OCI-LY1 (cell line): ENCODE results near the gene TPD52L1.

ENCODE experiments used
- H2AFZ ChIP-seq: fragments of 200-600 bp; sonication (generic), shearing (Covaris generic); 2 replicates; pipeline ENCODE4 v1.6.0; 2014; ENCODE audit warnings: antibody characterized with exemption, mild to moderate bottlenecking, low read length
- H3F3A ChIP-seq: fragments of 200-600 bp; sonication (generic), shearing (Covaris generic); 2 replicates; pipeline ENCODE4 v1.6.0; 2014; ENCODE audit warnings: mild to moderate bottlenecking, antibody characterized with exemption, low read length, moderate library complexity; ENCODE audit not compliant: insufficient read depth
- H3K27ac ChIP-seq: fragments of 200-600 bp; sonication (generic); 2 replicates; pipeline ENCODE4 v1.5.1; 2014; ENCODE audit warnings: low read length, mixed run types, mild to moderate bottlenecking, low read depth; ENCODE audit not compliant: poor library complexity, severe bottlenecking
- H3K27me3 ChIP-seq: fragments of 200-600 bp; sonication (generic); 2 replicates; pipeline ENCODE4 v1.6.0; 2014; ENCODE audit warnings: antibody characterized with exemption, mild to moderate bottlenecking, low read length, moderate library complexity; ENCODE audit not compliant: insufficient read depth
- H3K36me3 ChIP-seq: fragments of 200-600 bp; sonication (generic); 2 replicates; pipeline ENCODE4 v1.6.1; 2014; ENCODE audit warnings: mild to moderate bottlenecking, antibody characterized with exemption, low read length, moderate library complexity, mixed read lengths; ENCODE audit not compliant: insufficient read depth
- H3K4me1 ChIP-seq: fragments of 200-600 bp; sonication (generic); 2 replicates; pipeline ENCODE4 v1.5.1; 2014; ENCODE audit warnings: mild to moderate bottlenecking, low read length, moderate library complexity; ENCODE audit not compliant: insufficient read depth, severe bottlenecking
- H3K4me2 ChIP-seq: fragments of 200-600 bp; sonication (generic), shearing (Covaris generic); 2 replicates; pipeline ENCODE4 v1.6.1; 2014; ENCODE audit warnings: low read length
- H3K4me3 ChIP-seq: fragments of 200-600 bp; sonication (generic); 2 replicates; pipeline ENCODE4 v1.5.1; 2014; ENCODE audit warnings: low read length, low read depth, mild to moderate bottlenecking, mixed read lengths; ENCODE audit not compliant: poor library complexity, severe bottlenecking
- H3K79me2 ChIP-seq: fragments of 200-600 bp; shearing (Covaris generic); 2 replicates; pipeline ENCODE4 v1.6.1; 2016; ENCODE audit warnings: mixed run types, low read length, mixed read lengths; ENCODE audit not compliant: insufficient read depth
- H3K9ac ChIP-seq: fragments of 200-600 bp; sonication (generic), shearing (Covaris generic); 2 replicates; pipeline ENCODE4 v1.6.1; 2014; ENCODE audit warnings: mild to moderate bottlenecking, low read length, mixed read lengths
- H3K9me2 ChIP-seq: fragments of 200-600 bp; sonication (generic), shearing (Covaris generic); 2 replicates; pipeline ENCODE4 v1.6.1; 2014; ENCODE audit warnings: low read depth, mild to moderate bottlenecking, low read length, mixed read lengths
- H3K9me3 ChIP-seq: fragments of 200-600 bp; shearing (Covaris generic); 2 replicates; pipeline ENCODE4 v1.6.1; 2014; ENCODE audit warnings: low read length, mixed read lengths
- H4K20me1 ChIP-seq: fragments of 200-600 bp; sonication (generic), shearing (Covaris generic); 2 replicates; pipeline ENCODE4 v1.6.0; 2016; ENCODE audit warnings: mild to moderate bottlenecking, low read length; ENCODE audit not compliant: insufficient read depth
- EZH2 ChIP-seq: fragments of 200-600 bp; sonication (generic), shearing (Covaris generic); IDR thresholded peaks from 2 replicates; pipeline ENCODE4 v1.8.0; 2017; ENCODE audit warnings: borderline replicate concordance, mixed run types, mild to moderate bottlenecking, antibody characterized with exemption, low read length, moderate library complexity, mixed read lengths
- TF ChIP-seq, protein P1 (sequence below): fragments of 200-600 bp; sonication (generic), shearing (Covaris generic); IDR thresholded peaks from 2 replicates; pipeline ENCODE4 v1.5.1; 2017; ENCODE audit warnings: mild to moderate bottlenecking, antibody characterized with exemption, low read length, moderate library complexity, mixed read lengths

The TPD52L1 gene

DNA sequence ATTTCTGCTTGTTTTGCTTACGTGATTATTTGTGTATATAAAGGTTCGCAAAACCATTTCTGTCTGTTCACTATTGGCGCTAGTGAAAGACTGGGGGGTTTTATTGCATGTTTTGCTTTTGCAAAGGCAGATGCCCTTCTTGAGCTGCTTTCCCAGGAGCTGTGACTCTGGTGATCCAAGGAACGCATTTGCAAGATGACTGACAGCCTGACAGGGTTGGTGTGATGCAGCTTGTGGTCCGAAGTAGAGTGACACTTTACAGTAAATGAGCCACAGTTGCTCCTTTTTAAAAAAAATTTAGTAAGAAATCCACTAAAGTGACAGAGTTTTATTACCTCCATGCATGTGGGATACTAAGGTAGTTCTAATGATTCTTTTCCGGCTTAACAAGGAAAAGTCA lies 73.7 kb downstream of the TPD52L1 start:
- no peaks in the 10 kb centered on the region for H3K27me3 ChIP-seq
- H4K20me1 ChIP-seq: no peaks in the 10 kb centered on the region
- no peak overlapping the region for H3K4me3 ChIP-seq
- no peaks in the 10 kb centered on the region for H3K79me2 ChIP-seq
- H3K36me3 ChIP-seq: no peaks in the 10 kb centered on the region
- H3K4me2 ChIP-seq: no peak overlapping the region
- H3F3A ChIP-seq: no peaks in the 10 kb centered on the region
- no peak overlapping the region for H2AFZ ChIP-seq
- H3K9me3 ChIP-seq: no peaks in the 10 kb centered on the region
- no peak overlapping the region for H3K27ac ChIP-seq
- H3K4me1 ChIP-seq: no peaks in the 10 kb centered on the region
- no peaks in the 10 kb centered on the region for H3K9me2 ChIP-seq
- TF ChIP-seq, protein P1, sequence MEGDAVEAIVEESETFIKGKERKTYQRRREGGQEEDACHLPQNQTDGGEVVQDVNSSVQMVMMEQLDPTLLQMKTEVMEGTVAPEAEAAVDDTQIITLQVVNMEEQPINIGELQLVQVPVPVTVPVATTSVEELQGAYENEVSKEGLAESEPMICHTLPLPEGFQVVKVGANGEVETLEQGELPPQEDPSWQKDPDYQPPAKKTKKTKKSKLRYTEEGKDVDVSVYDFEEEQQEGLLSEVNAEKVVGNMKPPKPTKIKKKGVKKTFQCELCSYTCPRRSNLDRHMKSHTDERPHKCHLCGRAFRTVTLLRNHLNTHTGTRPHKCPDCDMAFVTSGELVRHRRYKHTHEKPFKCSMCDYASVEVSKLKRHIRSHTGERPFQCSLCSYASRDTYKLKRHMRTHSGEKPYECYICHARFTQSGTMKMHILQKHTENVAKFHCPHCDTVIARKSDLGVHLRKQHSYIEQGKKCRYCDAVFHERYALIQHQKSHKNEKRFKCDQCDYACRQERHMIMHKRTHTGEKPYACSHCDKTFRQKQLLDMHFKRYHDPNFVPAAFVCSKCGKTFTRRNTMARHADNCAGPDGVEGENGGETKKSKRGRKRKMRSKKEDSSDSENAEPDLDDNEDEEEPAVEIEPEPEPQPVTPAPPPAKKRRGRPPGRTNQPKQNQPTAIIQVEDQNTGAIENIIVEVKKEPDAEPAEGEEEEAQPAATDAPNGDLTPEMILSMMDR: no peak
- TF ChIP-seq EZH2: no peak
- H3K9ac ChIP-seq: no peak overlapping the region

GRCh38 chr6:125228981-125229479 lies 75.5 kb downstream of the TPD52L1 start:
- Histone ChIP-seq H3K9me3 (no peaks in the 10 kb centered on the region), H3K79me2 (no peaks in the 10 kb centered on the region), H4K20me1 (no peaks in the 10 kb centered on the region), H2AFZ (no peak overlapping the region), H3K9me2 (no peaks in the 10 kb centered on the region), H3K4me3 (no peak overlapping the region), H3K27me3 (no peaks in the 10 kb centered on the region), H3F3A (no peaks in the 10 kb centered on the region), H3K36me3 (no peaks in the 10 kb centered on the region), H3K9ac (no peak overlapping the region), H3K4me1 (no peaks in the 10 kb centered on the region), H3K4me2 (no peak overlapping the region), H3K27ac (no peak overlapping the region)
- TF ChIP-seq, protein P1: no peak
- TF ChIP-seq EZH2: no peak

GRCh38 chr6:125230674-125231073 lies 77.1 kb downstream of the TPD52L1 start:
- H3K9ac ChIP-seq: no peak overlapping the region
- no peak overlapping the region for H3K4me3 ChIP-seq
- H3K9me3 ChIP-seq: no peaks in the 10 kb centered on the region
- no peaks in the 10 kb centered on the region for H3K9me2 ChIP-seq
- no peaks in the 10 kb centered on the region for H3K4me1 ChIP-seq
- H2AFZ ChIP-seq: no peak overlapping the region
- no peak overlapping the region for H3K27ac ChIP-seq
- no peaks in the 10 kb centered on the region for H4K20me1 ChIP-seq
- no peaks in the 10 kb centered on the region for H3F3A ChIP-seq
- no peaks in the 10 kb centered on the region for H3K79me2 ChIP-seq
- H3K27me3 ChIP-seq: no peaks in the 10 kb centered on the region
- no peak for TF ChIP-seq EZH2
- TF ChIP-seq, protein P1: no peak
- no peaks in the 10 kb centered on the region for H3K36me3 ChIP-seq
- H3K4me2 ChIP-seq: no peak overlapping the region
